ENCODE measurements around the gene TUBGCP6. TPM values are rescaled to one million over a fixed set of nuclear protein-coding genes. Genes with fewer than 3 reads are reported as not detected.

Gene TUBGCP6
- total and polyA plus RNA-seq, 2 donors (not counting 3 experiments of a cell fraction or from before 2014, with no cell fraction given) = 33.1 to 45.3 TPM

DNA sequence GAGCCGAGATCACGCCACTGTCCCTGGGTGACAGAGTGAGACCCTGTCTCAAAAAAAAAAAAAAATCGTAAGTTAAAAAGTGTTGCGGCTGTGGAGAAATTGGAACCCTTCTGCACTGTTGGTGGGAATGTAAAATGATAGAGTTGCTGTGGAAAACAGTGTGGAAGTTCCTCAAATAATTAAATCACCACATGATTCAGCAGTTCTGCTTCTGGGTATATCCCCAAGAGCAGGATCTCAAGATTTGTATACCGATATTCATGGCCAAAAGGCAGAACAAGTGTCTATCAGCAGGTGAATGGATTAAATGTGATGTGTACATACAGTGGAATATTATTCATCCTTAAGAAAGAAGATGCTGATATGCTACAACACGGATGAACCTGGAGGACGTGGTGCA is 40.3 kb downstream of the TUBGCP6 start:
- POLR2A ChIA-PET = no interaction called here

More for the DNA sequence above, 40.3 kb downstream of the TUBGCP6 start:
- H3K4me1 ChIP-seq (ENCODE audit: control insufficient read depth, extremely low read depth, insufficient read depth, low read length) = peaks cover 29% of the 10 kb centered on the region
- no peak overlapping the region for H3K27ac ChIP-seq (ENCODE audit: insufficient read depth, low read depth, low read length)
- H3K27me3 ChIP-seq (ENCODE audit: control insufficient read depth in 2 of 2, insufficient read depth in 2 of 2, low read length in 2 of 2) = no peaks in the 10 kb centered on the region
- peaks cover 2% of the 10 kb centered on the region in 2 experiments for H3K36me3 ChIP-seq (ENCODE audit: control insufficient read depth in 2 of 2, extremely low read depth in 1 of 2, insufficient read depth in 2 of 2, low read length in 2 of 2)
- no peak overlapping the region for H3K9ac ChIP-seq (replicated peaks; ENCODE audit: extremely low read depth, insufficient read depth, low read length)
- no peaks in the 10 kb centered on the region for H3K9me1 ChIP-seq (replicated peaks; ENCODE audit: control insufficient read depth, extremely low read depth, insufficient read depth, low read length)
- BruUV-seq (replicated peaks) = no TSS peak
- H2AFZ ChIP-seq (ENCODE audit: low read depth, low read length) = no peak overlapping the region
- intact Hi-C loops (cut with micrococcal nuclease) = loop anchor here (10.0 kb wide), 1 partner anchor 230 kb away; no protein-coding TSS in a partner anchor
- dilution Hi-C loops (cut with MboI; ENCODE audit: extremely low pct_ligation_motif_present, low sequenced_read_pairs) = no loop called here
- no peaks in the 10 kb centered on the region for H3K9me3 ChIP-seq (replicated peaks; ENCODE audit: control insufficient read depth, insufficient read depth, low read length)
- FAIRE-seq (no peak), DNase-seq (ENCODE audit: low read depth, low spot score) (no peak)
- CTCF ChIA-PET = no interaction called here
- no peak overlapping the region for H3K4me3 ChIP-seq (replicated peaks in 1 of 3; ENCODE audit: insufficient read depth in 1 of 3, low read depth in 1 of 3, low read length in 3 of 3)
- no peak for TF ChIP-seq POLR2AphosphoS5 (IDR thresholded peaks at IDR 0.05; ENCODE audit: insufficient read depth, low read depth, low read length)
- no peak for TF ChIP-seq MAX (IDR thresholded peaks at IDR 0.05; ENCODE audit: insufficient read depth, insufficient read length)
- TF ChIP-seq POLR2A (IDR thresholded peaks at IDR 0.05; ENCODE audit: low read depth, low read length) = no peak
- no peak for TF ChIP-seq CTCF (IDR thresholded peaks at IDR 0.05; ENCODE audit: extremely low read depth in 1 of 2, insufficient read depth in 1 of 2, low read depth in 1 of 2, low read length in 2 of 2)
- TF ChIP-seq EZH2 (IDR thresholded peaks at IDR 0.05; ENCODE audit: borderline replicate concordance, low read depth, low read length, severe bottlenecking) = no peak
- H3K79me2 ChIP-seq (ENCODE audit: control insufficient read depth, insufficient read depth, low read length) = peaks cover 25% of the 10 kb centered on the region
- H4K20me1 ChIP-seq (replicated peaks; ENCODE audit: control insufficient read depth, extremely low read depth, insufficient read depth, low read length) = no peaks in the 10 kb centered on the region
- H3K4me2 ChIP-seq (ENCODE audit: insufficient read depth, low read length) = no peak overlapping the region

Data from endothelial cell of umbilical vein (primary cell).